ENCODE measurements around the gene ADGRB2.

Gene ADGRB2

DNA sequence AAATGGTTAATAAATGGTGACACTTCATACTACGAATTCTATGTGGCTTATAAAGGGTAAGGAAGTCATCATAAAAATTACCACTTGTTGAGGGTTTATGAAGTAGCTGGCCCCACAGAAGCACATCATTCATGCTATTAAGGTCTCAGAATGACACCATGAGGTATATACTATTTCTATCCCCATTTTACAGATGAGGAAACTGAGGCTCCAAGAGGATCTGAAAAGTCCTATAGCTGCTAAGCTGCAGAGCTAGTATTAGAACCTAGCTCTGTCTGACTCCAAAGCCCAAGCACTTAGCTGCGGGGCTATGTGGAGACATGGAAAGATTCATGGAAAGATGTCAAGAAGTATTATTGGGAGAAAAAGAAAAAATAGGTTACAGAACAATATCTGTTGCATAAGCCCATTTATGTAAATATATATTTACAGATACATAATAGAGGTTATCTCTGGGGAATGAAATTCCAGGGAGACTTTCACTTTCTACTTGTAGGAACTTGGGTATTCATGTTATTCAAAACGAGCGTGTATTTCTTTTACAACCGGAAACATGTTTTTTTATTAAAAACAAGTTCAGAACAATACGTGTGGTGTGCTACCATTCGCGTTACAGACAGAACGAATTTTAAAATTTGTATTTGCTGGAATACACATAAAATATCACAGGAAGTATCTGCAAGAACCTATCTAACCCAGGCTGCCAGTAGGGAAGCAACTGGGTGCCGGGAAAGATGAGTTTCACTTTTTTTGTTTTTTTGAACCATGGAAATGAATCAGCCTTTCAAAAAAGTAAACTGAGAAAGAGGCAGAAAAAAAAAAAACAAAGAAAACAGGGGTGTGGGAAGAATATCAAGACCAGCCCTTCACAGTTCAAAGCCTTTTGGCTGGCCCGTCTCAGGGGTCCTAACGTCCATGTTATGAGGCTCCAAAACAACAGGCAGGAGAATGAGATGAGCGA lies 38.3 kb upstream of the ADGRB2 start:
- no peaks in the 10 kb centered on the region for H3K27me3 ChIP-seq (ENCODE audit: control insufficient read depth, insufficient read depth, low read length)
- no peaks in the 10 kb centered on the region for H3K4me1 ChIP-seq
- H2AFZ ChIP-seq = no peak overlapping the region
- no peak overlapping the region for H3K4me3 ChIP-seq (ENCODE audit: low read depth, low read length)
- no peaks in the 10 kb centered on the region for H3K79me2 ChIP-seq
- no peaks in the 10 kb centered on the region for H3K9me3 ChIP-seq (ENCODE audit: control insufficient read depth, low read length)
- TF ChIP-seq, protein P1, sequence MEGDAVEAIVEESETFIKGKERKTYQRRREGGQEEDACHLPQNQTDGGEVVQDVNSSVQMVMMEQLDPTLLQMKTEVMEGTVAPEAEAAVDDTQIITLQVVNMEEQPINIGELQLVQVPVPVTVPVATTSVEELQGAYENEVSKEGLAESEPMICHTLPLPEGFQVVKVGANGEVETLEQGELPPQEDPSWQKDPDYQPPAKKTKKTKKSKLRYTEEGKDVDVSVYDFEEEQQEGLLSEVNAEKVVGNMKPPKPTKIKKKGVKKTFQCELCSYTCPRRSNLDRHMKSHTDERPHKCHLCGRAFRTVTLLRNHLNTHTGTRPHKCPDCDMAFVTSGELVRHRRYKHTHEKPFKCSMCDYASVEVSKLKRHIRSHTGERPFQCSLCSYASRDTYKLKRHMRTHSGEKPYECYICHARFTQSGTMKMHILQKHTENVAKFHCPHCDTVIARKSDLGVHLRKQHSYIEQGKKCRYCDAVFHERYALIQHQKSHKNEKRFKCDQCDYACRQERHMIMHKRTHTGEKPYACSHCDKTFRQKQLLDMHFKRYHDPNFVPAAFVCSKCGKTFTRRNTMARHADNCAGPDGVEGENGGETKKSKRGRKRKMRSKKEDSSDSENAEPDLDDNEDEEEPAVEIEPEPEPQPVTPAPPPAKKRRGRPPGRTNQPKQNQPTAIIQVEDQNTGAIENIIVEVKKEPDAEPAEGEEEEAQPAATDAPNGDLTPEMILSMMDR (IDR thresholded peaks at IDR 0.05) = no peak
- no peak overlapping the region for H3K9ac ChIP-seq
- no peaks in the 10 kb centered on the region for H3K36me3 ChIP-seq (ENCODE audit: control insufficient read depth, insufficient read depth, low read length)
- no peak overlapping the region for H3K4me2 ChIP-seq (ENCODE audit: low read length)
- no peak overlapping the region for H3K27ac ChIP-seq

DNA sequence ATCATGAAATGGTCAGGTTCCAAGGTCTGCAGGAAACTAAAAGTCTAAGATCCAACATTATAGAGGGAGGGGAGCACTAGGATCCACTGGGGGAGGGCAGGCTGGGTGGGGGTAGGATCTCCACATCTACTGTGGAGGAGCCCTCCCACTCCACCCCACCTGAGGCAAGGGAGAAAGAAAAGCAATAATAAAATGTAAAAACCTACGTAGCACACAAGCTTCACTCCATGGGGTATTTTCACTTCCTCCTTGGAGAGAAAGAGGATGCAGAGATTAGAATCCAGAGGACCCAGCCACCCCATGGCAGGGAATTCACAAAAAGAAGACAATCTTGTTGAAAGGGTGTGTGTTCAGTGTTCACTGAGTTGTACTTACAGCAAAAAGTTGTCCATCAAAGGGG lies 37.3 kb upstream of the ADGRB2 start:
- Histone ChIP-seq H3K4me1 (no peaks in the 10 kb centered on the region), H3K9ac (no peak overlapping the region), H3K9me3 (ENCODE audit: control insufficient read depth, low read length) (no peaks in the 10 kb centered on the region), H3K4me2 (ENCODE audit: low read length) (no peak overlapping the region), H2AFZ (no peak overlapping the region), H3K27me3 (ENCODE audit: control insufficient read depth, insufficient read depth, low read length) (no peaks in the 10 kb centered on the region), H3K4me3 (ENCODE audit: low read depth, low read length) (no peak overlapping the region), H3K79me2 (no peaks in the 10 kb centered on the region), H3K36me3 (ENCODE audit: control insufficient read depth, insufficient read depth, low read length) (no peaks in the 10 kb centered on the region), H3K27ac (no peak overlapping the region)
- TF ChIP-seq, protein P1 (IDR thresholded peaks at IDR 0.05) = no peak

DNA sequence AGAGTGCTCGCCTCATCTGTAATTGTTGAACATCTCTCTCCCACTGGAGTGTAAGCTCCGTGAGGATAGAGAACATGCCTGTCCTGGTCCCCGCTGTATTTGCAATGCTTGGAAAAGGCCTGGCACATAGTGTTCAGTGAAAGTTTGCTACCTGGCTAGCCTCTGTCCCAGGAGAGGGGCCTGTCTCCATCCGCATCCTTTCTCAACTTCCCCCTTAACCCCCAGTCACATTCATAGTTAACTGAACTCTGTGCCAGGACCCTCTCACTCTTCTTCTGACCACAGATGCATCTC lies 36.5 kb upstream of the ADGRB2 start:
- H2AFZ ChIP-seq = no peak overlapping the region
- H3K4me2 ChIP-seq (ENCODE audit: low read length) = no peak overlapping the region
- no peaks in the 10 kb centered on the region for H3K36me3 ChIP-seq (ENCODE audit: control insufficient read depth, insufficient read depth, low read length)
- TF ChIP-seq, protein P1 (IDR thresholded peaks at IDR 0.05) = no peak
- no peaks in the 10 kb centered on the region for H3K27me3 ChIP-seq (ENCODE audit: control insufficient read depth, insufficient read depth, low read length)
- H3K4me1 ChIP-seq = no peaks in the 10 kb centered on the region
- no peak overlapping the region for H3K27ac ChIP-seq
- H3K4me3 ChIP-seq (ENCODE audit: low read depth, low read length) = no peak overlapping the region
- no peaks in the 10 kb centered on the region for H3K79me2 ChIP-seq
- no peak overlapping the region for H3K9ac ChIP-seq
- H3K9me3 ChIP-seq (ENCODE audit: control insufficient read depth, low read length) = no peaks in the 10 kb centered on the region

DNA sequence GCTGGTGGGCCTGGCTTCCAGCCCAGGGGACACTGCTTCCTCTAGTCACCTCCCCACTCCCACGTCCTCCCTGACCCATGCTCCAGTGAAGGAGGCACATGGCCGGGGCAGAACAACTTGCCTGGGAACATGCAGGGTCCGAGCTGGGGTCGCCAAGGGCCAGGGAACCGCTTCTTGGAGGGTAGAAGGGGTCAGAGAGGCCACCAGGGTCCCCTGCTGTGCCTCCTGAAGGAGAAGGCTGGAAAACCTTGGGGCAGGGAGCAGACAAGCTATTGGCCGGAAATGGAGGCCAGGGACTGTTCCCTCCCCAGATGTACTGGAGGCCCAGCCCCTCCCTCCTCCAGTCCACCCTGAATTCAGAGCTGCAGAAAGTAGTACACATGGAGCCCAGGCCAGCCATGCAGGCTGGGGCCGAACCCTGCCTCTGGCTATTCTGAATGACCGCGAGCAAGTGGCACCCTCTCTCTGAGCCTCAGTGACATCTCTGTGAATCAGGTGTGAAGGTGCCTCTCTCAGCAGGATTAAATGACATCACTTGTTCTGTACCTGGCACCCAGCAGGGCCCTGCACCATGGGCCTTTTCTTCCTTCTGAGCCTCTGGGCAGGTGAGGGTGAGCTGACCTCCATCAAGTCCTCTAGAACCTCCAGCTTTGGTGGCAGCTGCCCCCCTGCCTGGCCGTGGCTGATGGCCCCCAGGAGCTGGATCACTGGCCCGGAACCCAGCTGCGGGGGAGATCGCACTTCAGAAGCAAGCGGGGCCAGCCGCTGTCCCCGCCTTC lies 35.9 kb upstream of the ADGRB2 start:
- H3K27me3 ChIP-seq (ENCODE audit: control insufficient read depth, insufficient read depth, low read length) = no peaks in the 10 kb centered on the region
- no peak overlapping the region for H3K4me2 ChIP-seq (ENCODE audit: low read length)
- H3K9ac ChIP-seq = no peak overlapping the region
- H3K4me1 ChIP-seq = no peaks in the 10 kb centered on the region
- TF ChIP-seq, protein P1 (IDR thresholded peaks at IDR 0.05) = no peak
- H3K4me3 ChIP-seq (ENCODE audit: low read depth, low read length) = no peak overlapping the region
- H3K27ac ChIP-seq = no peak overlapping the region
- no peaks in the 10 kb centered on the region for H3K36me3 ChIP-seq (ENCODE audit: control insufficient read depth, insufficient read depth, low read length)
- no peak overlapping the region for H2AFZ ChIP-seq
- H3K79me2 ChIP-seq = no peaks in the 10 kb centered on the region
- H3K9me3 ChIP-seq (ENCODE audit: control insufficient read depth, low read length) = no peaks in the 10 kb centered on the region

Measured in parathyroid adenoma (tissue), 2 donors.